ENCODE results near the gene TBC1D3D.
"Not testable (repeated sequence)": the region's sequence is repeated elsewhere in the genome, so short reads cannot be mapped to it uniquely, and the experiment has no call there.

Gene TBC1D3D

DNA sequence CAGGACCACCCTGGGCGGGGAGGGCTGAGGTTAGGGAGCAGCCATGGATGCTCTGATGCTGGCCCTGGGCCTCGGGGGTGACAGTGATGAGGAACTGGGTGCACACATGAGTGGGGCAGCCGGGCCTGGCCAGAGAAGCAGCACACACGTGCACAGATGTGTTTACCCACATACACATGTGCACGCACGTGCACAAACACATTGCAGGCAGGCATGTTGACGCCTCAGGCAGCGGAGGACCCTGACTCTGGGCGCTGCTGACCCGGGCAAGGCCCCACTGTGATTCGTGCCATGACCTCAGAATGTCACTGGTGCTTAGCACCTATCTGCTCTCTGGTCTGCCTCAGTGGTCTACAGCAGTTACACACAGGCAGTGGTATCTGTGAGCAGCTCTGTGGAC is at the start of gene TBC1D3D:
Gene TBC1D3D (plus strand): TSS at position 301 of the 400 bp plus-strand sequence. CDS start 1,585 bp downstream, outside the sequence.
- DNase-seq = not testable (repeated sequence)

DNA sequence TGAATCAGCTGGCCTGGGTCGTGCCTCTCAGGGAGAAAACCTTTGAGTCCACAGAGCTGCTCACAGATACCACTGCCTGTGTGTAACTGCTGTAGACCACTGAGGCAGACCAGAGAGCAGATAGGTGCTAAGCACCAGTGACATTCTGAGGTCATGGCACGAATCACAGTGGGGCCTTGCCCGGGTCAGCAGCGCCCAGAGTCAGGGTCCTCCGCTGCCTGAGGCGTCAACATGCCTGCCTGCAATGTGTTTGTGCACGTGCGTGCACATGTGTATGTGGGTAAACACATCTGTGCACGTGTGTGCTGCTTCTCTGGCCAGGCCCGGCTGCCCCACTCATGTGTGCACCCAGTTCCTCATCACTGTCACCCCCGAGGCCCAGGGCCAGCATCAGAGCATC is 14.8 kb upstream of the TBC1D3D start, which contains the start of gene TBC1D3L:
Gene TBC1D3L (minus strand): TSS at position 101 of the 400 bp plus-strand sequence. CDS start 1,540 bp downstream, outside the sequence.
- not testable (repeated sequence) for DNase-seq
